Hematopoietic multipotent progenitor cell (in vitro differentiated cells): Measurements from ENCODE around the gene TRIM47. TPM values are rescaled to one million over a fixed set of nuclear protein-coding genes. Genes with fewer than 3 reads are reported as not detected.
"Not testable (repeated sequence)": the region's sequence is repeated elsewhere in the genome, so short reads cannot be mapped to it uniquely, and the experiment has no call there.

ENCODE experiments used
- DNase-seq, 3 donors: peaks; one replicate each; pipeline ENCODE4 v3.0.0-alpha.2; 2011 to 2015; ENCODE audit warnings: low read depth in 2 of 3, low spot score in 2 of 3
- total RNA-seq: library from RNA; depleted of rRNA; stranded (reverse); fragments of >200 nt; gene quantifications from one replicate; pipeline ENCODE4 v1.2.3, GENCODE V29; 2012

Gene TRIM47
- total RNA-seq, 1 donor = 38.8 TPM

GRCh38 chr17:75892556-75893224 lies 14.3 kb upstream of the TRIM47 start:
- DNase-seq = no peak

- DNase-seq = no peak
These were observed 13.5 kb upstream of the TRIM47 start for GRCh38 chr17:75891605-75892555.

- no peak for DNase-seq
These were observed 12.7 kb upstream of the TRIM47 start for GRCh38 chr17:75891022-75891604.

GRCh38 chr17:75889454-75889853 lies 11.1 kb upstream of the TRIM47 start:
- DNase-seq = peak in 1 of 3 donors; percentile 24

- DNase-seq = no peak
These were observed 10.1 kb upstream of the TRIM47 start for GRCh38 chr17:75888484-75888883.

GRCh38 chr17:75885860-75886259 lies 7.5 kb upstream of the TRIM47 start:
- DNase-seq = not testable (repeated sequence)

GRCh38 chr17:75885431-75885830 lies 7.0 kb upstream of the TRIM47 start:
- no peak for DNase-seq

- DNase-seq = no peak
These were observed 3.5 kb upstream of the TRIM47 start for GRCh38 chr17:75881678-75882454.

- DNase-seq = no peak
These were observed 1.9 kb upstream of the TRIM47 start for GRCh38 chr17:75880266-75880665.

- peak; percentile 58 to 76 (median 73) for DNase-seq
These were observed 618 bp downstream of the TRIM47 start for GRCh38 chr17:75877752-75878173.

GRCh38 chr17:75876938-75877751 lies 1.2 kb downstream of the TRIM47 start:
- no peak for DNase-seq

- peak in 2 of 3 donors; percentile 82 to 84 for DNase-seq
These were observed 2.0 kb downstream of the TRIM47 start for GRCh38 chr17:75876190-75876937.

- DNase-seq = no peak
These were observed 2.5 kb downstream of the TRIM47 start for GRCh38 chr17:75875940-75876189.

- no peak for DNase-seq
These were observed 3.0 kb downstream of the TRIM47 start for GRCh38 chr17:75875182-75875939.

- DNase-seq = no peak
These were observed 3.8 kb downstream of the TRIM47 start for GRCh38 chr17:75874323-75875181.

GRCh38 chr17:75873587-75874322 lies 4.6 kb downstream of the TRIM47 start:
- DNase-seq = no peak
